IMR-90 (cell line): ENCODE results near the gene ADAMTS3. TPM values are rescaled to one million over a fixed set of nuclear protein-coding genes. Genes with fewer than 3 reads are reported as not detected.

ENCODE experiments used
- ATAC-seq: fragments of 200-7000 bp; cut with Tn5 transposase; 2 replicates; pipeline ENCODE4 v1.9.1; 2020; ENCODE audit warnings: low read depth, mild to moderate bottlenecking, moderate library complexity
- BruUV-seq: library from RNA; stranded (reverse); fragments of 400-500 nt; replicated peaks from 2 replicates; lab custom pipeline; 2021; lab: Mats Ljungman, UMichigan
- CTCF ChIA-PET: fragments of 300-600 bp; formaldehyde crosslinking; extraction: SDS; loops from one replicate; lab custom pipeline; 2021; ENCODE audit warnings: antibody characterized with exemption; lab: Yijun Ruan, JAX
- POLR2A ChIA-PET: fragments of 300-600 bp; sonication (Branson Sonifier 250); formaldehyde crosslinking; loops from one replicate; lab custom pipeline; 2022; ENCODE audit warnings: antibody characterized with exemption; ENCODE audit not compliant: unreplicated experiment; lab: Charles Lee
- DNase-seq: peaks from one replicate; pipeline ENCODE4 v3.0.0; 2013
- H2AFZ ChIP-seq: replicated peaks from 2 replicates; pipeline ENCODE3; 2013; ENCODE audit warnings: low read length, mild to moderate bottlenecking; ENCODE audit not compliant: poor library complexity
- H2AK5ac ChIP-seq: 2 replicates; pipeline ENCODE4 v1.6.1; 2013; ENCODE audit warnings: low read depth, low read length, inconsistent platforms
- H2AK9ac ChIP-seq: replicated peaks from 2 replicates; pipeline ENCODE3; 2013; ENCODE audit warnings: mild to moderate bottlenecking, low read depth, low read length, moderate library complexity; ENCODE audit not compliant: poor library complexity
- H2BK120ac ChIP-seq: 2 replicates; pipeline ENCODE4 v1.6.1; 2013; ENCODE audit warnings: low read depth, low read length, inconsistent platforms
- H2BK15ac ChIP-seq: 3 replicates; pipeline ENCODE4 v1.6.1; 2013; ENCODE audit warnings: low read depth, low read length, inconsistent platforms
- H2BK20ac ChIP-seq: 2 replicates; pipeline ENCODE4 v1.6.1; 2013; ENCODE audit warnings: low read depth, mild to moderate bottlenecking, inconsistent platforms, low read length, moderate library complexity
- H2BK5ac ChIP-seq: 2 replicates; pipeline ENCODE4 v1.6.1; 2013; ENCODE audit warnings: mild to moderate bottlenecking, low read depth, low read length, inconsistent platforms; ENCODE audit not compliant: poor library complexity, severe bottlenecking
- H3K14ac ChIP-seq: replicated peaks from 2 replicates; pipeline ENCODE4 v1.6.1; 2013; ENCODE audit warnings: low read depth, low read length, inconsistent platforms
- H3K18ac ChIP-seq: 2 replicates; pipeline ENCODE4 v1.6.1; 2013; ENCODE audit warnings: low read depth, low read length, control low read depth
- H3K23ac ChIP-seq: 2 replicates; pipeline ENCODE4 v1.6.1; 2013; ENCODE audit warnings: low read depth, low read length, inconsistent platforms
- H3K27ac ChIP-seq: 2 replicates; pipeline ENCODE4 v1.5.1; 2013; ENCODE audit warnings: mild to moderate bottlenecking, control low read depth, low read length; ENCODE audit not compliant: insufficient read depth
- H3K27me3 ChIP-seq: 2 replicates; pipeline ENCODE4 v1.6.1; 2013; ENCODE audit warnings: low read length; ENCODE audit not compliant: control insufficient read depth, insufficient read depth
- H3K36me3 ChIP-seq: 2 replicates; pipeline ENCODE4 v1.6.1; 2013; ENCODE audit warnings: low read length, mixed read lengths; ENCODE audit not compliant: control insufficient read depth, insufficient read depth
- H3K4ac ChIP-seq: 2 replicates; pipeline ENCODE4 v1.6.1; 2013; ENCODE audit warnings: low read depth, low read length, inconsistent platforms
- H3K4me1 ChIP-seq: 2 replicates; pipeline ENCODE4 v1.6.1; 2013; ENCODE audit warnings: low read length, mixed read lengths; ENCODE audit not compliant: control insufficient read depth, insufficient read depth
- H3K4me2 ChIP-seq: 2 replicates; pipeline ENCODE4 v1.6.1; 2013; ENCODE audit warnings: low read depth, mild to moderate bottlenecking, control low read depth, low read length, moderate library complexity
- H3K4me3 ChIP-seq: 2 replicates; pipeline ENCODE4 v1.5.1; 2013; ENCODE audit warnings: low read depth, mild to moderate bottlenecking, control low read depth, low read length, moderate library complexity; ENCODE audit not compliant: insufficient read depth
- H3K56ac ChIP-seq: 2 replicates; pipeline ENCODE4 v1.6.1; 2013; ENCODE audit warnings: low read length, inconsistent platforms; ENCODE audit not compliant: insufficient read depth; ENCODE audit errors: extremely low read depth
- H3K79me1 ChIP-seq, 2 experiments: 2 replicates each; pipeline ENCODE4 v1.6.1; 2013; ENCODE audit warnings: low read length in 2 of 2, inconsistent platforms in 1 of 2, low read depth in 1 of 2
- H3K9ac ChIP-seq: 2 replicates; pipeline ENCODE4 v1.6.1; 2013; ENCODE audit warnings: low read depth, low read length, control low read depth
- H3K9me1 ChIP-seq: 2 replicates; pipeline ENCODE4 v1.6.1; 2013; ENCODE audit warnings: low read length, inconsistent platforms; ENCODE audit not compliant: insufficient read depth
- H3K9me3 ChIP-seq: 2 replicates; pipeline ENCODE4 v1.6.1; 2013; ENCODE audit warnings: low read length; ENCODE audit not compliant: control insufficient read depth, insufficient read depth
- H4K20me1 ChIP-seq: 2 replicates; pipeline ENCODE4 v1.6.1; 2013; ENCODE audit warnings: low read length, inconsistent platforms; ENCODE audit not compliant: insufficient read depth
- H4K5ac ChIP-seq: 2 replicates; pipeline ENCODE4 v1.6.1; 2013; ENCODE audit warnings: mild to moderate bottlenecking, low read depth, low read length, control low read depth
- H4K8ac ChIP-seq, 2 experiments: 2 replicates each; pipeline ENCODE4 v1.6.1; 2013; ENCODE audit warnings: low read depth in 2 of 2, low read length in 2 of 2, control low read depth in 1 of 2, inconsistent platforms in 1 of 2
- H4K91ac ChIP-seq: 2 replicates; pipeline ENCODE4 v1.6.1; 2013; ENCODE audit warnings: low read depth, low read length, inconsistent platforms; ENCODE audit not compliant: insufficient read depth
- BHLHE40 ChIP-seq: fragments of 150-350 bp; IDR thresholded peaks from 2 replicates; pipeline ENCODE4 v1.6.1; 2016; ENCODE audit warnings: mild to moderate bottlenecking, low read depth, low read length
- CEBPB ChIP-seq: IDR thresholded peaks from 2 replicates; pipeline ENCODE4 v1.6.1; 2012; ENCODE audit warnings: low read depth, low read length, improper control_type of control experiment
- CHD1 ChIP-seq: IDR thresholded peaks from 2 replicates; pipeline ENCODE4 v1.6.1; 2012; ENCODE audit warnings: low read depth, low read length, improper control_type of control experiment
- CTCF ChIP-seq: conservative IDR thresholded peaks from 2 replicates; pipeline ENCODE4 v1.5.1; 2012; ENCODE audit warnings: mild to moderate bottlenecking, low read depth, low read length, improper control_type of control experiment
- FOS ChIP-seq: fragments of 150-350 bp; IDR thresholded peaks from 2 replicates; pipeline ENCODE4 v1.6.1; 2016; ENCODE audit warnings: low read depth, low read length
- MAFK ChIP-seq: IDR thresholded peaks from 2 replicates; pipeline ENCODE4 v1.6.1; 2012; ENCODE audit warnings: low read depth, low read length, improper control_type of control experiment
- MAZ ChIP-seq: IDR thresholded peaks from 2 replicates; pipeline ENCODE4 v1.6.1; 2012; ENCODE audit warnings: low read depth, mild to moderate bottlenecking, low read length, improper control_type of control experiment, moderate library complexity, borderline replicate concordance
- MXI1 ChIP-seq: IDR thresholded peaks from 2 replicates; pipeline ENCODE4 v1.6.1; 2012; ENCODE audit warnings: low read depth, mild to moderate bottlenecking, low read length, moderate library complexity, borderline replicate concordance
- NFE2L2 ChIP-seq: fragments of 150-350 bp; IDR thresholded peaks from 2 replicates; pipeline ENCODE4 v1.6.1; 2016; ENCODE audit warnings: low read depth, mild to moderate bottlenecking, low read length
- POLR2A ChIP-seq: IDR thresholded peaks from 2 replicates; pipeline ENCODE4 v1.6.1; 2012; ENCODE audit warnings: mild to moderate bottlenecking, low read depth, low read length
- RAD21 ChIP-seq: IDR thresholded peaks from 2 replicates; pipeline ENCODE4 v1.6.1; 2012; ENCODE audit warnings: low read length, improper control_type of control experiment
- RCOR1 ChIP-seq: IDR thresholded peaks from 2 replicates; pipeline ENCODE4 v1.6.1; 2012; ENCODE audit warnings: mild to moderate bottlenecking, low read length, improper control_type of control experiment; ENCODE audit not compliant: insufficient replicate concordance
- RFX5 ChIP-seq: IDR thresholded peaks from 2 replicates; pipeline ENCODE4 v1.8.0; 2012; ENCODE audit warnings: low read depth, mild to moderate bottlenecking, low read length, moderate library complexity
- SMC3 ChIP-seq: fragments of 150-350 bp; IDR thresholded peaks from 2 replicates; pipeline ENCODE4 v1.6.1; 2016; ENCODE audit warnings: low read depth, mild to moderate bottlenecking, antibody characterized with exemption, low read length, moderate library complexity
- WGBS, 2 experiments: methylation state at CpG; one replicate each; pipeline versions ENCODE4 v1.1.5 to v1.1.7; 2013; ENCODE audit warnings: missing lambda C conversion rate in 2 of 2; ENCODE audit not compliant: insufficient read length in 1 of 2; ENCODE audit errors: extremely low coverage in 2 of 2; 5-methylcytosine and 5-hydroxymethylcytosine counted together
- dilution Hi-C: fragments of 300-500 bp; cut with HindIII; formaldehyde crosslinking; loops from one replicate; pipeline ENCODE4 v1.14.3; 2018; ENCODE audit warnings: low sequenced_read_pairs; ENCODE audit not compliant: unreplicated experiment
- in situ Hi-C: fragments of 300-500 bp; cut with MboI; formaldehyde crosslinking; loops from 3 replicates; pipeline ENCODE4 v1.14.3; 2019; ENCODE audit warnings: low sequenced_read_pairs, inconsistent platforms, mixed read lengths
- intact Hi-C: fragments of 100-400 bp; cut with micrococcal nuclease; formaldehyde crosslinking; loops from 2 replicates; pipeline ENCODE4 v1.10.0; 2022
- polyA plus RNA-seq, 3 experiments: library from polyadenylated mRNA; depleted of rRNA; stranded (reverse); fragments of >200 nt; gene quantifications; 2 replicates each; pipeline ENCODE4 v1.2.3, GENCODE V29; 2012; ENCODE audit warnings: low replicate concordance in 1 of 3
- total RNA-seq: library from RNA; depleted of rRNA; stranded (reverse); fragments of >200 nt; gene quantifications from 2 replicates; pipeline ENCODE4 v1.2.3, GENCODE V29; 2012
- TF ChIP-seq, protein P1 (sequence below): fragments of 150-350 bp; IDR thresholded peaks from 2 replicates; pipeline ENCODE4 v1.6.1; 2017; ENCODE audit warnings: mild to moderate bottlenecking, antibody characterized with exemption, low read length, low read depth
- TF ChIP-seq, protein P2 (sequence below): fragments of 150-350 bp; IDR thresholded peaks from 2 replicates; pipeline ENCODE4 v1.6.1; 2016; ENCODE audit warnings: low read depth, mild to moderate bottlenecking, low read length, moderate library complexity, borderline replicate concordance

Gene ADAMTS3
- total and polyA plus RNA-seq, 2 of the 4 experiments (the other 2 are of a cell fraction) = 0.68 to 2.9 TPM

DNA sequence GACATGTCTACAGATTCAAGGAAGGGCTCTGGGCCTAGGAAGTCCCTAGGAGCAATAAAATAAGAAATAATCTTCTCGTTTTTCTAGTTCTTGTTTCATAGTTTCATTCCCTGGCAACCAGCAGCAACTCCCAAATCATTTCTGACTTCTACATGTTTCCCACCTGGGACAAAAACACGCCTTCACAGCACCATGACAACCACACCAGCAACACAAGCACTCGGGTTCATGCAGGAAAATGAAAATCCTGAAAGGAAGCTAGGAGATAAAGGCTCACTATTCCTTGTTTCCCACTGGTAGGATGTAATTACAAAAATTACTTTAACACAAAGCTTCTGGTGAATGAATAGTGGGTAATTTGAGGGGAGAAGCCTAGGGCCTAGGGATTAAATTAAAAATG, 158.9 kb downstream of the ADAMTS3 start:
- Histone ChIP-seq H3K9ac (no peak overlapping the region), H2BK5ac (no peak overlapping the region), H3K4me1 (no peaks in the 10 kb centered on the region), H3K9me3 (no peaks in the 10 kb centered on the region), H3K27me3 (no peaks in the 10 kb centered on the region), H2BK15ac (no peak overlapping the region), H2BK120ac (no peak overlapping the region), H3K23ac (no peak overlapping the region), H3K4me2 (no peak overlapping the region), H4K20me1 (no peaks in the 10 kb centered on the region), H3K4me3 (no peak overlapping the region), H2AK5ac (no peak overlapping the region), H3K27ac (no peak overlapping the region), H2BK20ac (no peak overlapping the region), H4K91ac (no peak overlapping the region), H3K18ac (no peak overlapping the region), H3K79me1 (no peaks in the 10 kb centered on the region), H4K5ac (no peak overlapping the region), H2AK9ac (no peak overlapping the region), H2AFZ (no peak overlapping the region), H4K8ac (no peak overlapping the region), H3K14ac (no peak overlapping the region), H3K56ac (no peak overlapping the region), H3K4ac (no peak overlapping the region), H3K36me3 (no peaks in the 10 kb centered on the region), H3K9me1 (no peaks in the 10 kb centered on the region)
- POLR2A ChIA-PET = no interaction called here
- CTCF ChIA-PET = no interaction called here
- dilution Hi-C loops (no loop called here), in situ Hi-C loops (no loop called here), intact Hi-C loops (no loop called here)
- ATAC-seq (no peak), DNase-seq (no peak)
- TF ChIP-seq RAD21 (no peak), SMC3 (no peak), CEBPB (no peak), CHD1 (no peak), POLR2A (no peak), FOS (no peak), BHLHE40 (no peak), RFX5 (no peak), RCOR1 (no peak), MXI1 (no peak), NFE2L2 (no peak), MAZ (no peak), MAFK (no peak), CTCF (no peak)
- TF ChIP-seq, protein P1, sequence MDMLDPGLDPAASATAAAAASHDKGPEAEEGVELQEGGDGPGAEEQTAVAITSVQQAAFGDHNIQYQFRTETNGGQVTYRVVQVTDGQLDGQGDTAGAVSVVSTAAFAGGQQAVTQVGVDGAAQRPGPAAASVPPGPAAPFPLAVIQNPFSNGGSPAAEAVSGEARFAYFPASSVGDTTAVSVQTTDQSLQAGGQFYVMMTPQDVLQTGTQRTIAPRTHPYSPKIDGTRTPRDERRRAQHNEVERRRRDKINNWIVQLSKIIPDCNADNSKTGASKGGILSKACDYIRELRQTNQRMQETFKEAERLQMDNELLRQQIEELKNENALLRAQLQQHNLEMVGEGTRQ = no peak
- TF ChIP-seq, protein P2, sequence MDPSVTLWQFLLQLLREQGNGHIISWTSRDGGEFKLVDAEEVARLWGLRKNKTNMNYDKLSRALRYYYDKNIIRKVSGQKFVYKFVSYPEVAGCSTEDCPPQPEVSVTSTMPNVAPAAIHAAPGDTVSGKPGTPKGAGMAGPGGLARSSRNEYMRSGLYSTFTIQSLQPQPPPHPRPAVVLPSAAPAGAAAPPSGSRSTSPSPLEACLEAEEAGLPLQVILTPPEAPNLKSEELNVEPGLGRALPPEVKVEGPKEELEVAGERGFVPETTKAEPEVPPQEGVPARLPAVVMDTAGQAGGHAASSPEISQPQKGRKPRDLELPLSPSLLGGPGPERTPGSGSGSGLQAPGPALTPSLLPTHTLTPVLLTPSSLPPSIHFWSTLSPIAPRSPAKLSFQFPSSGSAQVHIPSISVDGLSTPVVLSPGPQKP = no peak
- no TSS peak for BruUV-seq
- WGBS, 2 experiments = no CpG with 5 or more reads among the region's 3 CpGs
